HEK293T (cell line): Measurements from ENCODE around the gene STEAP3.

Source experiments
- CTCF ChIA-PET: fragments of 350-600 bp; formaldehyde crosslinking; extraction: SDS; loops from one replicate; lab custom pipeline; 2021; ENCODE audit warnings: antibody characterized with exemption, inconsistent platforms; lab: Yijun Ruan, JAX
- POLR2A ChIA-PET: fragments of 350-600 bp; formaldehyde crosslinking; extraction: SDS; loops from one replicate; lab custom pipeline; 2020; ENCODE audit warnings: antibody characterized with exemption, inconsistent platforms; lab: Yijun Ruan, JAX
- DNase-seq: peaks from one replicate; pipeline ENCODE4 v3.0.0; 2012; ENCODE audit warnings: mixed read lengths; ENCODE audit errors: extremely low spot score
- ARNT ChIP-seq: fragments of 450-650 bp; IDR thresholded peaks from 2 replicates; pipeline ENCODE4 v1.6.1; 2017; ENCODE audit warnings: mild to moderate bottlenecking
- BHLHE40 ChIP-seq: fragments of 450-650 bp; IDR thresholded peaks from 2 replicates; pipeline ENCODE4 v1.6.1; 2016; ENCODE audit warnings: mild to moderate bottlenecking, moderate library complexity, borderline replicate concordance
- CTBP1 ChIP-seq: fragments of 450-650 bp; IDR thresholded peaks from 2 replicates; pipeline ENCODE4 v1.6.1; 2016; ENCODE audit warnings: borderline replicate concordance
- ELF4 ChIP-seq: fragments of 450-650 bp; IDR thresholded peaks from 2 replicates; pipeline ENCODE4 v1.6.1; 2017; ENCODE audit warnings: antibody characterized with exemption
- FOXA1 ChIP-seq: fragments of 450-650 bp; IDR thresholded peaks from 2 replicates; pipeline ENCODE4 v1.6.1; 2016; ENCODE audit warnings: mild to moderate bottlenecking
- FOXK2 ChIP-seq: fragments of 450-650 bp; IDR thresholded peaks from 2 replicates; pipeline ENCODE4 v1.6.1; 2016; ENCODE audit warnings: mild to moderate bottlenecking
- FOXM1 ChIP-seq: fragments of 450-650 bp; IDR thresholded peaks from 2 replicates; pipeline ENCODE4 v1.6.1; 2017; ENCODE audit warnings: mild to moderate bottlenecking, borderline replicate concordance
- HDGF ChIP-seq: fragments of 450-650 bp; IDR thresholded peaks from 2 replicates; pipeline ENCODE4 v1.6.1; 2017; ENCODE audit warnings: antibody characterized with exemption, borderline replicate concordance
- L3MBTL2 ChIP-seq: fragments of 450-650 bp; conservative IDR thresholded peaks from 2 replicates; pipeline ENCODE4 v1.6.1; 2016; ENCODE audit warnings: mild to moderate bottlenecking
- LEF1 ChIP-seq: fragments of 450-650 bp; IDR thresholded peaks from 2 replicates; pipeline ENCODE4 v1.6.1; 2017; ENCODE audit warnings: mild to moderate bottlenecking, borderline replicate concordance
- NFRKB ChIP-seq: fragments of 450-650 bp; IDR thresholded peaks from 2 replicates; pipeline ENCODE4 v1.6.1; 2016; ENCODE audit warnings: mild to moderate bottlenecking, moderate library complexity
- SP1 ChIP-seq: fragments of 450-650 bp; IDR thresholded peaks from 2 replicates; pipeline ENCODE4 v1.6.1; 2017
- SUZ12 ChIP-seq: fragments of 450-650 bp; IDR thresholded peaks from 2 replicates; pipeline ENCODE4 v1.6.1; 2016; ENCODE audit warnings: mild to moderate bottlenecking
- TARDBP ChIP-seq: fragments of 450-650 bp; IDR thresholded peaks from 2 replicates; pipeline ENCODE4 v1.6.1; 2016
- ZNF384 ChIP-seq: fragments of 450-650 bp; IDR thresholded peaks from 2 replicates; pipeline ENCODE4 v1.6.1; 2016
- TF ChIP-seq, protein P1 (sequence below): fragments of 450-650 bp; IDR thresholded peaks from 2 replicates; pipeline ENCODE4 v1.6.1; 2016

STEAP3 gene

DNA sequence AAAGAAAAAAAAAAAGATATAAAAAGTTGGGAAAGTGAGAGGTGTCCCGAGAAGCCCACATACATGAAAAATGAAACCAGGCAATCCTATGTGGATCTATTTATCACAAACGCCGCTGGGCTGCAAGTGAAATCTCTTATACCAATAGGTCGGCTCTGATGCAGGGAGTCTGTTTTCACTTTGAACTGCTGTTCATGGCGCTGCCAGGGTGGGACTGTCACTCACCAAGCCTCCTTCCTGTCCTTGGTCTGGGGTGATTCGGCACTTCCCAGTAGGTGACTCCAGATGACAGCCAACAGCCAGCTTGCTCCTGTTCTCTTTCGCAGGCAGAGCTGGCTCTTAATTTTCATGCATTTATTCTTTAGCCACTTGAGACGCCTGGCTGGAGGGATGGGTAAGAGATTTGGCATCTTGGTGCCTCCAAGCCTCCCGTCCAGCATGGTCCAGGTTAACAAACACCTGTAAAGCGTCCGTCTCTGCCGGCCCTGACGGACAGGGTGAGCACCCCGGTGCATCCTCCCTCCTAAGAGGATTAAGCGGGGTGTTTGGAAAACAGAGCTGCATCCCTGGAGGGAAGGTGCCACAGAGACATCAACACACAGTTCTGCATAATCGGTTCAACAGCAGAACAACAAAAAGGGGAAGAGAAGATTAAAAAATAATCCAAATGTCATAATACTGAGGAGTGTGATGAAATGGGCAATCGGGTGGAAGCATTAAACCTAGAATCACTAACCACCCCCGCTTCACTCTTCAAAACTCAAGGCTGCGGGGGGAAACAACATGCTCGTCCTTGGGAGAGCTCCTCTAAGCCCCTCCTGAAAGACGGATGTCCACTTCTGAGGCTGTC, 58.7 kb downstream of the STEAP3 start:
- ChIA-PET CTCF (no interaction called here), POLR2A (no interaction called here)
- TF ChIP-seq HDGF = no peak
- TF ChIP-seq SUZ12 = no peak
- no peak for TF ChIP-seq CTBP1
- no peak for TF ChIP-seq NFRKB
- no peak for TF ChIP-seq ARNT
- TF ChIP-seq TARDBP = no peak
- no peak for DNase-seq

DNA sequence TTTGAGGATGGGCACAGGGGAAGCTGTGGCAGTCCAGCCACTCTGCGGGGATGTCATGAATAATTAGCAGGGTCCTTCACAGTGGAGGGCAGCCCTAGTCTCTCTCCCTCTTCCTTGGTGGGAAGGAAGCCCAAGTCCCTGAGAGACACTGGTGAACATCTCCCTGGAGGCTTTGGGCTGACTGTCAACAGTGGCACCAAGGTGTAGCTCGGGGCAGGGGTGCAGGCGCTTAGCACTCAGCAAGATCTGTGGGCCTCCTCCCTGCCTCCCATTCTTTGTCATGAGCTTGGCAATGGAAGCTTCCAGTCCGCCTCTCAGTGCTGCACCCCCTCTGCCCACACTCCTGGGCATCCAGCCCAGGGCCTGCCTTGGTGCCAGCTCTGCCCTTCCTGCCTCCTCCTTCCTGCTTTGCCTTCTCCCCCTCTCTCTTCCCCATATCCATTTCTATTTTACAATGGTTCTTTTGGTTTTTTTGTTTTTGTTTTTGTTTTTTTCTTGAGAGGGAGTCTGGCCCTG, 59.4 kb downstream of the STEAP3 start:
- CTCF ChIA-PET = interaction anchor here (1.1 kb wide), 1 partner anchor 19 kb away, joined by 3 read pairs; no protein-coding TSS in a partner anchor
- no peak for DNase-seq
- POLR2A ChIA-PET = no interaction called here
- TF ChIP-seq TARDBP (no peak), SUZ12 (no peak), ARNT (no peak), L3MBTL2 (no peak), BHLHE40 (no peak), LEF1 (no peak), HDGF (no peak), NFRKB (no peak), FOXA1 (no peak), FOXK2 (no peak), SP1 (no peak), CTBP1 (no peak), FOXM1 (no peak), ELF4 (no peak), ZNF384 (no peak)
- TF ChIP-seq, protein P1, sequence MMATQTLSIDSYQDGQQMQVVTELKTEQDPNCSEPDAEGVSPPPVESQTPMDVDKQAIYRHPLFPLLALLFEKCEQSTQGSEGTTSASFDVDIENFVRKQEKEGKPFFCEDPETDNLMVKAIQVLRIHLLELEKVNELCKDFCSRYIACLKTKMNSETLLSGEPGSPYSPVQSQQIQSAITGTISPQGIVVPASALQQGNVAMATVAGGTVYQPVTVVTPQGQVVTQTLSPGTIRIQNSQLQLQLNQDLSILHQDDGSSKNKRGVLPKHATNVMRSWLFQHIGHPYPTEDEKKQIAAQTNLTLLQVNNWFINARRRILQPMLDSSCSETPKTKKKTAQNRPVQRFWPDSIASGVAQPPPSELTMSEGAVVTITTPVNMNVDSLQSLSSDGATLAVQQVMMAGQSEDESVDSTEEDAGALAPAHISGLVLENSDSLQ = no peak

DNA sequence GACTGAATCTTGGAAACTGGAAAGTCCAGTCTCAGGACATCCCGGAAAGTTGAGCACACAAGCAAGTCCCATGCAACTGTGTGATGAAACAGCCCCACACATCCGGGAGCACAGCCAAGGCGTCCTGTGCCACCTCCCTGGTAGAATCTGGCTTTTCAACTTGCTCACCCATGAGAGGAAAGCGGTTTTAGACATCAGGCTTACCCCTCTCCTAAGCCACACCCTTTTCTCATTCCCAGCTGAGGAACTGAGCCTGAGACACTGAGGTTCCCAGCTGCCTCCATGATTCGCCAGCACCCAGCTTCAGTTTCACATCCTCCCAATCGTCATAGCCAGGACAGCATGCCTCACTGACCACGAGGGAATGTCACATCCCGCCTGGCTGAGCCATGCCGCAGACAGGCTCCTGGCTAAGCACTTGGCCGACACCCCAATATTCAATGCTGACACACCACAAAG, 60.3 kb downstream of the STEAP3 start:
- TF ChIP-seq SP1 = no peak
- no peak for TF ChIP-seq ELF4
- no peak for TF ChIP-seq HDGF
- TF ChIP-seq FOXA1 = no peak
- no peak for TF ChIP-seq ARNT
- no peak for TF ChIP-seq LEF1
- no peak for TF ChIP-seq FOXK2
- TF ChIP-seq, protein P1 = no peak
- no peak for TF ChIP-seq TARDBP
- TF ChIP-seq L3MBTL2 = no peak
- TF ChIP-seq FOXM1 = no peak
- no peak for TF ChIP-seq BHLHE40
- no peak for TF ChIP-seq CTBP1
- TF ChIP-seq ZNF384 = no peak
- TF ChIP-seq SUZ12 = no peak
- TF ChIP-seq NFRKB = no peak
- DNase-seq = no peak
- ChIA-PET POLR2A (no interaction called here), CTCF (interaction anchor here (1.1 kb wide), 1 partner anchor 19 kb away, joined by 3 read pairs; no protein-coding TSS in a partner anchor)

DNA sequence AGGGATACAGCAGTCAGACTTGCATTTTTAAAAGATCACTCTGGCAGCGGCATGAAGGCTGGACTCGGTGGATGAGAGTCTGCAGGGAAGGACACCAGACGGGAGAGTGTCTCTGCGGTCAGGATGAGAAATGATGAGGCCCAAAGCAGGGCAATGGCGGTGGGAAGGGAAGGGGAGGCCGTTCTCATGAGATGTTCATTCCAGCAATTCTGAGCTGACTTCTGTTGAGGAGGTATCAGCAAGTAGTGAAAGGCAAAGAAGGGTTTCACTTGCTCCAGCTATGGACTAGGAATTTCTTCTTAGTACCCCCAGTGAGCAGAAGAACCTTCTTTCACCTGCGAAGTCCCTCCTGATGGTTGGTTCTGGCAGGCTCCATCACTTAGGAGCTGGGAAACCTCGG, 63.0 kb downstream of the STEAP3 start:
- ChIA-PET POLR2A (no interaction called here), CTCF (no interaction called here)
- TF ChIP-seq SUZ12 = no peak
- no peak for DNase-seq

DNA sequence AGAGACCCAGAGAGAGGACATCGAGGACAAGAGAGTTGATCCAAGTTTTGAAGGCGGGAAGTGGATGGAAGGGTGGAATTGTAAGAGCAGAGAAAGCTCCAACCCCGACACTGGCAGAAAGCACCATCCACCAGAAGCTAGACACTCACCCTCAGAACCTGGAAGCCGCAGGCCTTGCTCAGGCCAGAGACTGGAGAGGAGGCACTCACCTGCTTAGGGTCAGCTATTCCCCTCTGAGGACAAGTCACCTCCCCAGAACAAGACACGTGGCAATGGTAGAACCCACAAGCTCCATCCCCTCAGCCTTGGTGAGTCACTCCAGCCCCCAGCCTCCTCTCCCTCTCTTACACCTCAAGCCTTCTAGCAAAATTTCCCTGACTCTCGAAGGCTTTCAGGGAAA, 64.9 kb downstream of the STEAP3 start:
- POLR2A ChIA-PET = no interaction called here
- CTCF ChIA-PET = no interaction called here
- DNase-seq = no peak
- TF ChIP-seq LEF1 = no peak
- no peak for TF ChIP-seq NFRKB
- TF ChIP-seq ARNT = no peak
- TF ChIP-seq CTBP1 = no peak
- TF ChIP-seq BHLHE40 = no peak
- no peak for TF ChIP-seq ELF4
- TF ChIP-seq SP1 = no peak
- TF ChIP-seq FOXM1 = no peak

DNA sequence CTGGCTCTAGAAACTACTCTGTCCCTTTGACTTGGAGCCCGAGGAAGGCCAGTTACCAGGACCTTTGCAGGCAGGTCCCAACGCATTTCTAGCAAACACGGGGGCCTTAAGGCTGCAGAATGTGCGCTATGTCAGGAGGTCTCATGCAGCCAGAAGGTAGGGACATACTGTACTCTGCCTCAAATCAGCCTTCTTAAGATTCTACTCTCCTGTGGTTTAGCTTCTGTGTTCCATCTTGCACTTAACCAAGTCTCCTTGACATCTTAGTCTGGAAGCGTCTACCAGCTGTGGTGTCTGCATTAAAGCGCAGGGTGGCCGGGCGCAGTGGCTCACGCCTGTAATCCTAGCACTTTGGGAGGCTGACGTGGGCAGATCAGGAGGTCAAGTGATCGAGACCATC, 65.5 kb downstream of the STEAP3 start:
- POLR2A ChIA-PET = no interaction called here
- CTCF ChIA-PET = no interaction called here
- DNase-seq = no peak
- TF ChIP-seq TARDBP (no peak), ELF4 (no peak), NFRKB (no peak), HDGF (no peak), FOXM1 (no peak), ARNT (no peak), SUZ12 (no peak), L3MBTL2 (no peak)

DNA sequence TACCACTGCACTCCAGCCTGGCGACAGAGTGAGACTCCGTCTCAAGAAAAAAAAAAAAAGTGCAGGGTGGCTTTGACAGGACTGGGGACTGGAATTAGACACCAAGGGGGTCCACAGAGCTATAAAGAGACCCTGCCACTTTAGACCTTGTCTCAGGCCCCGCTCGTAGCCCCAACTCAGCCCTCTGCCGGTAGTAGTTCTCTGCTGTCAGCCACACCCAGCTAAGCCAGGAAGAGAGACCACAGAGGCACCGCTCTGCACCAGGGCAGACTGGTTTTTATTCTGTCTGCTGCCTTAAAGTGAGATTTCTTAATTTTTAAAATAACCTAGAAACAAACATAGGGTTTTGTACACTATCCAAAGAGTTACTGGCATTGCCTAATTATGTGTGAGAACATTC, 66.0 kb downstream of the STEAP3 start:
- TF ChIP-seq CTBP1 (no peak), BHLHE40 (no peak), ZNF384 (no peak), NFRKB (no peak), ELF4 (no peak), ARNT (no peak), FOXM1 (no peak), L3MBTL2 (no peak), SUZ12 (no peak), FOXA1 (no peak)
- TF ChIP-seq, protein P1 = no peak
- DNase-seq = no peak
- ChIA-PET CTCF (no interaction called here), POLR2A (no interaction called here)
